K562 (cell line): ENCODE results near the gene SPATS2. TPM values are rescaled to one million over a fixed set of nuclear protein-coding genes. Genes with fewer than 3 reads are reported as not detected.

Experiments
- ATF7 ChIP-seq: fragments of 450-650 bp; IDR thresholded peaks from 2 replicates; pipeline ENCODE4 v1.7.1; 2014; ENCODE audit warnings: mild to moderate bottlenecking, moderate library complexity
- CCNT2 ChIP-seq: IDR thresholded peaks from 2 replicates; pipeline ENCODE4 v1.6.1; 2011; ENCODE audit warnings: borderline replicate concordance, low read depth, mild to moderate bottlenecking, moderate library complexity, mixed read lengths, low read length; ENCODE audit not compliant: insufficient read length; ENCODE audit errors: extremely low read depth
- CREBBP ChIP-seq: IDR thresholded peaks from one replicate; pipeline ENCODE4 v1.6.1; 2012; ENCODE audit warnings: low read depth, mild to moderate bottlenecking, control low read depth, inconsistent platforms, low read length
- CXXC5 ChIP-seq: fragments of 250-450 bp; sonication (Bioruptor Pico); IDR thresholded peaks from 2 replicates; pipeline ENCODE4 v1.8.0; 2022; ENCODE audit warnings: inconsistent platforms, mild to moderate bottlenecking, moderate library complexity
- DNMT1 ChIP-seq: fragments of 450-650 bp; IDR thresholded peaks from 2 replicates; pipeline ENCODE4 v1.6.1; 2016; ENCODE audit warnings: antibody characterized with exemption, mild to moderate bottlenecking
- ELF1 ChIP-seq: fragments of 200-800 bp; sonication (Bioruptor generic); IDR thresholded peaks from 2 replicates; pipeline ENCODE4 v1.6.1; 2016; ENCODE audit warnings: missing genetic modification characterization, missing compliant biosample characterization
- EP400 ChIP-seq: fragments of 450-650 bp; IDR thresholded peaks from 2 replicates; pipeline ENCODE4 v1.6.1; 2017; ENCODE audit warnings: antibody characterized with exemption, mild to moderate bottlenecking, moderate library complexity
- HDGF ChIP-seq: fragments of 450-650 bp; IDR thresholded peaks from 2 replicates; pipeline ENCODE4 v1.6.1; 2016
- HNRNPH1 ChIP-seq: fragments of 200-400 bp; formaldehyde crosslinking; optimal IDR thresholded peaks from 2 replicates; pipeline ENCODE3; 2017; ENCODE audit warnings: low read depth, mild to moderate bottlenecking, low read length, moderate library complexity
- HNRNPUL1 ChIP-seq: fragments of 200-400 bp; formaldehyde crosslinking; IDR thresholded peaks from 2 replicates; pipeline ENCODE4 v1.6.1; 2017; ENCODE audit warnings: low read length
- KLF10 ChIP-seq: fragments of 250-450 bp; sonication (Bioruptor Pico); IDR thresholded peaks from 2 replicates; pipeline ENCODE4 v1.6.1; 2021; ENCODE audit warnings: matching md5 sums
- NR4A1 ChIP-seq, 2 experiments: fragments of 250-450 bp in 1 of 2; fragments of 450-650 bp in 1 of 2; sonication (Bioruptor Pico) in 1 of 2; IDR thresholded peaks; 2 replicates each; pipeline versions ENCODE4 v1.4.0 to v1.6.1; 2016 to 2020; ENCODE audit warnings: mild to moderate bottlenecking in 2 of 2, missing compliant biosample characterization in 1 of 2, missing genetic modification characterization in 1 of 2, moderate library complexity in 1 of 2
- SMAD4 ChIP-seq: fragments of 250-450 bp; sonication (Bioruptor Pico); conservative IDR thresholded peaks from 2 replicates; pipeline ENCODE4 v1.8.0; 2021; ENCODE audit warnings: inconsistent platforms, mild to moderate bottlenecking, moderate library complexity
- SMARCE1 ChIP-seq: fragments of 450-650 bp; IDR thresholded peaks from 2 replicates; pipeline ENCODE4 v1.7.1; 2016; ENCODE audit warnings: mild to moderate bottlenecking
- SPI1 ChIP-seq: IDR thresholded peaks from 2 replicates; pipeline ENCODE4 v1.6.1; 2011; ENCODE audit warnings: low read depth, low read length, control low read depth, borderline replicate concordance
- TARDBP ChIP-seq: fragments of 450-650 bp; IDR thresholded peaks from 2 replicates; pipeline ENCODE4 v1.6.1; 2016
- TOE1 ChIP-seq, 2 experiments: fragments of 450-650 bp in 1 of 2; sonication (generic) in 1 of 2; formaldehyde crosslinking in 1 of 2; IDR thresholded peaks; 2 replicates each; pipeline versions ENCODE4 v1.7.1 to v1.8.0; 2016 to 2022; ENCODE audit warnings: borderline replicate concordance in 2 of 2, mild to moderate bottlenecking in 2 of 2, antibody characterized with exemption in 1 of 2, inconsistent platforms in 1 of 2, low read depth in 1 of 2, missing genetic modification reagents in 1 of 2, moderate library complexity in 1 of 2
- UBTF ChIP-seq, 2 experiments: IDR thresholded peaks; 2 replicates each; pipeline ENCODE4 v1.6.1; 2012; ENCODE audit warnings: improper control_type of control experiment in 2 of 2, low read depth in 2 of 2, low read length in 2 of 2, borderline replicate concordance in 1 of 2
- ZNF316 ChIP-seq: fragments of 450-650 bp; IDR thresholded peaks from 2 replicates; pipeline ENCODE4 v1.6.1; 2016
- ZNF444 ChIP-seq: fragments of 250-450 bp; sonication (Bioruptor Pico); IDR thresholded peaks from 2 replicates; pipeline ENCODE4 v1.4.0; 2020; ENCODE audit warnings: mild to moderate bottlenecking, moderate library complexity
- ZNF583 ChIP-seq: fragments of 250-450 bp; sonication (Bioruptor Pico); IDR thresholded peaks from 2 replicates; pipeline ENCODE4 v1.4.0; 2020
- polyA plus RNA-seq, 8 experiments: library from polyadenylated mRNA; depleted of rRNA in 4 of 8; stranded (reverse) in 5 of 8; unstranded in 3 of 8; fragments of >200 nt; fragmentation: Nextera tagmentation in 2 of 8; fragmentation: Illumina TruSeq in 1 of 8; extraction: Ambion mirVana in 2 of 8; extraction: Trizol in 1 of 8; gene quantifications; 2 replicates each; pipeline versions ENCODE4 v1.2.1 to v1.2.3, GENCODE V29; 2011 to 2014; ENCODE audit warnings: inconsistent platforms in 1 of 8, missing spikeins in 1 of 8
- total RNA-seq, 7 experiments: library from RNA; depleted of rRNA in 6 of 7; stranded (reverse); fragments of >200 nt in 6 of 7; fragmentation: Illumina TruSeq in 2 of 7; extraction: Trizol in 2 of 7; gene quantifications; 2 replicates each; pipeline versions ENCODE4 v1.2.1 to v1.2.3, GENCODE V29; 2011 to 2021; ENCODE audit warnings: low replicate concordance in 1 of 7
- TF ChIP-seq, protein P1 (sequence below): fragments of 450-650 bp; IDR thresholded peaks from 2 replicates; pipeline ENCODE4 v1.7.0; 2016; ENCODE audit warnings: borderline replicate concordance
- TF ChIP-seq, protein P2 (sequence below): fragments of 450-650 bp; IDR thresholded peaks from 2 replicates; pipeline ENCODE4 v1.6.1; 2016

Gene SPATS2
- total and polyA plus RNA-seq, 9 of the 15 experiments (the other 6 are each of a cell fraction or from before 2014, with no cell fraction given), result 5.4 to 48.2 (median 17.5) TPM

GRCh38 chr12:49366652-49367380 lies 446 bp upstream of the SPATS2 start (continued):
- TF ChIP-seq CXXC5 (CRISPR knock-in tag) (peak; percentile 87), ATF7 (peak; percentile 77; the same call in 1 of the 2 replicates), HDGF (no peak), SPI1 (no peak; the same call in 1 of the 2 replicates), KLF10 (no peak), ZNF583 (CRISPR knock-in tag) (no peak), DNMT1 (no peak), SMAD4 (CRISPR knock-in tag) (peak; percentile 91), HNRNPH1 (no peak), HNRNPUL1 (no peak), UBTF (IDR thresholded peaks at IDR 0.05; ENCODE audit: borderline replicate concordance in 1 of 2, low read depth in 2 of 2, low read length in 2 of 2) (peak; percentile 32 to 69; a peak in 3 of 4 replicates), ZNF444 (CRISPR knock-in tag) (no peak), ZNF316 (0 out of 2 replicates have a peak, but pooled peaks have one; percentile 33), EP400 (peak; percentile 76), NR4A1 (CRISPR knock-in tag; IDR thresholded peaks at IDR 0.05) (no peak), NR4A1 (tag; IDR thresholded peaks at IDR 0.05) (0 out of 2 replicates have a peak, but pooled peaks have one; percentile 56), CREBBP (no peak), TARDBP (peak; percentile 52; the same call in 1 of the 2 replicates), CCNT2 (peak; percentile 86), SMARCE1 (0 out of 2 replicates have a peak, but pooled peaks have one; percentile 8), ELF1 (tag) (peak; percentile 63; the same call in 1 of the 2 replicates), TOE1 (IDR thresholded peaks at IDR 0.05; ENCODE audit: borderline replicate concordance) (no peak; the same call in 1 of the 2 replicates), TOE1 (CRISPR knock-in tag; IDR thresholded peaks at IDR 0.05; ENCODE audit: borderline replicate concordance, low read depth) (no peak; the same call in 1 of the 2 replicates)
- TF ChIP-seq, protein P1, sequence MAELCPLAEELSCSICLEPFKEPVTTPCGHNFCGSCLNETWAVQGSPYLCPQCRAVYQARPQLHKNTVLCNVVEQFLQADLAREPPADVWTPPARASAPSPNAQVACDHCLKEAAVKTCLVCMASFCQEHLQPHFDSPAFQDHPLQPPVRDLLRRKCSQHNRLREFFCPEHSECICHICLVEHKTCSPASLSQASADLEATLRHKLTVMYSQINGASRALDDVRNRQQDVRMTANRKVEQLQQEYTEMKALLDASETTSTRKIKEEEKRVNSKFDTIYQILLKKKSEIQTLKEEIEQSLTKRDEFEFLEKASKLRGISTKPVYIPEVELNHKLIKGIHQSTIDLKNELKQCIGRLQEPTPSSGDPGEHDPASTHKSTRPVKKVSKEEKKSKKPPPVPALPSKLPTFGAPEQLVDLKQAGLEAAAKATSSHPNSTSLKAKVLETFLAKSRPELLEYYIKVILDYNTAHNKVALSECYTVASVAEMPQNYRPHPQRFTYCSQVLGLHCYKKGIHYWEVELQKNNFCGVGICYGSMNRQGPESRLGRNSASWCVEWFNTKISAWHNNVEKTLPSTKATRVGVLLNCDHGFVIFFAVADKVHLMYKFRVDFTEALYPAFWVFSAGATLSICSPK, result no peak
- TF ChIP-seq, protein P2, sequence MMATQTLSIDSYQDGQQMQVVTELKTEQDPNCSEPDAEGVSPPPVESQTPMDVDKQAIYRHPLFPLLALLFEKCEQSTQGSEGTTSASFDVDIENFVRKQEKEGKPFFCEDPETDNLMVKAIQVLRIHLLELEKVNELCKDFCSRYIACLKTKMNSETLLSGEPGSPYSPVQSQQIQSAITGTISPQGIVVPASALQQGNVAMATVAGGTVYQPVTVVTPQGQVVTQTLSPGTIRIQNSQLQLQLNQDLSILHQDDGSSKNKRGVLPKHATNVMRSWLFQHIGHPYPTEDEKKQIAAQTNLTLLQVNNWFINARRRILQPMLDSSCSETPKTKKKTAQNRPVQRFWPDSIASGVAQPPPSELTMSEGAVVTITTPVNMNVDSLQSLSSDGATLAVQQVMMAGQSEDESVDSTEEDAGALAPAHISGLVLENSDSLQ, result peak; percentile 30; the same call in 1 of the 2 replicates
